Chondrocyte (in vitro differentiated cells): Measurements from ENCODE around the gene PTGFRN. TPM values are rescaled to one million over a fixed set of nuclear protein-coding genes. Genes with fewer than 3 reads are reported as not detected.
"Not testable (repeated sequence)": the region's sequence is repeated elsewhere in the genome, so short reads cannot be mapped to it uniquely, and the experiment has no call there.

Source experiments
- DNase-seq: peaks from one replicate; pipeline ENCODE4 v3.0.0; 2021; ENCODE audit warnings: mixed read lengths, low spot score
- H3K27ac Mint-ChIP-seq: one replicate; pipeline ENCODE4 v1.8.0; 2021; ENCODE audit warnings: mild to moderate bottlenecking, moderate library complexity, mixed read lengths; ENCODE audit not compliant: unreplicated experiment
- H3K27me3 Mint-ChIP-seq: 2 replicates; pipeline ENCODE4 v1.8.0; 2021; ENCODE audit warnings: low read depth, mixed read lengths
- H3K36me3 Mint-ChIP-seq: 2 replicates; pipeline ENCODE4 v1.8.0; 2021; ENCODE audit warnings: low read depth, mixed read lengths
- H3K4me1 Mint-ChIP-seq: 2 replicates; pipeline ENCODE4 v1.8.0; 2021; ENCODE audit warnings: low read depth, mild to moderate bottlenecking, mixed read lengths
- H3K4me3 Mint-ChIP-seq: one replicate; pipeline ENCODE4 v1.8.0; 2021; ENCODE audit warnings: mild to moderate bottlenecking, moderate library complexity, mixed read lengths; ENCODE audit not compliant: unreplicated experiment
- H3K9me3 Mint-ChIP-seq: 2 replicates; pipeline ENCODE4 v1.8.0; 2021; ENCODE audit warnings: low read depth, mixed read lengths
- CTCF ChIP-seq: fragments of 200-600 bp; sonication (generic); IDR thresholded peaks from 2 replicates; pipeline ENCODE4 v1.5.0; 2021; ENCODE audit warnings: antibody characterized with exemption, mild to moderate bottlenecking, moderate library complexity
- long read RNA-seq: library from polyadenylated mRNA; stranded (forward); transcript quantifications from one replicate; pipeline ENCODE4 v2.0.0, GENCODE V29; 2021
- total RNA-seq: library from RNA; stranded (reverse); gene quantifications from 3 replicates; pipeline ENCODE4 v1.2.1, GENCODE V29; 2021

The PTGFRN gene
- 79.7 to 123 TPM (median 117 TPM) in 3 replicates for total RNA-seq
- long read RNA-seq, full-length matches to known transcripts, result 51 of 87 reads
- long read RNA-seq, partial matches to known transcripts, result 24 of 87 reads
- long read RNA-seq, other reads (novel, unspliced or antisense), result 12 of 87 reads

GRCh38 chr1:116909512-116910378, at the start of gene PTGFRN:
Gene PTGFRN, plus strand, starts transcription at chr1:116909916. Its CDS starts 288 bp downstream, at chr1:116910204.
- Mint-ChIP-seq H3K36me3 (no peaks in the 10 kb centered on the region), H3K4me1 (peaks cover 6% of the 10 kb centered on the region), H3K9me3 (no peaks in the 10 kb centered on the region), H3K27me3 (no peaks in the 10 kb centered on the region), H3K4me3 (peak within 1 kb of the TSS; percentile 75), H3K27ac (peak within 1 kb of the TSS; percentile 88)
- no peak for TF ChIP-seq CTCF
- DNase-seq, result no peak

DNA sequence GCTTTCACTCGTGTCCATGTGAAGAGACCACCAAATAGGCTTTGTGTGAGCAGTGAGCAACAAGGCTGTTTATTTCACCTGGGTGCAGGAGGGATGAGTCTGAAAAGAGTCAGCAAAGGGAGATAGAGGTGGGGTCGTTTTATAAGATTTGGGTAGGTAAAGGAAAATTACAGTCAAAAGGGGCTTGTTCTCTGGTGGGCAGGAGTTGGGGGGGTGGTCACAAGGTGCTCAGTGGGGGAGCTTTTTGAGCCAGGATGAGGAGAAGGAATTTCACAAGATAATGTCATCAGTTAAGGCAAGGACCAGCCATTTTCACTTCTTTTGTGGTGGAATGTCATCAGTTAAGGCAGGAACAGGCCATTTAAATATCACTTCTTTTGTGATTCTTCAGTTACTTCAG, 49.5 kb upstream of the PTGFRN start:
- H3K9me3 Mint-ChIP-seq, DNase-seq, H3K27me3 Mint-ChIP-seq, H3K27ac Mint-ChIP-seq, H3K4me3 Mint-ChIP-seq, H3K36me3 Mint-ChIP-seq: not testable (repeated sequence)
- H3K4me1 Mint-ChIP-seq, result peaks cover 24% of the 10 kb centered on the region

GRCh38 chr1:116861137-116861536, 48.6 kb upstream of the PTGFRN start:
- Mint-ChIP-seq H3K27ac (no peak overlapping the region), H3K36me3 (no peaks in the 10 kb centered on the region), H3K4me3 (no peak overlapping the region), H3K27me3 (no peaks in the 10 kb centered on the region), H3K9me3 (no peaks in the 10 kb centered on the region), H3K4me1 (peaks cover 14% of the 10 kb centered on the region)
- no peak for TF ChIP-seq CTCF
- DNase-seq, result no peak

- not testable (repeated sequence) for DNase-seq, H3K4me3 Mint-ChIP-seq, H3K27ac Mint-ChIP-seq, H3K9me3 Mint-ChIP-seq, H3K27me3 Mint-ChIP-seq, H3K36me3 Mint-ChIP-seq, H3K4me1 Mint-ChIP-seq
These were observed 46.7 kb upstream of the PTGFRN start for GRCh38 chr1:116863031-116863430.

- H3K4me3 Mint-ChIP-seq, DNase-seq, H3K27me3 Mint-ChIP-seq, H3K9me3 Mint-ChIP-seq, H3K27ac Mint-ChIP-seq, H3K36me3 Mint-ChIP-seq, H3K4me1 Mint-ChIP-seq: not testable (repeated sequence)
These were observed 43.2 kb upstream of the PTGFRN start for GRCh38 chr1:116866478-116866877.

DNA sequence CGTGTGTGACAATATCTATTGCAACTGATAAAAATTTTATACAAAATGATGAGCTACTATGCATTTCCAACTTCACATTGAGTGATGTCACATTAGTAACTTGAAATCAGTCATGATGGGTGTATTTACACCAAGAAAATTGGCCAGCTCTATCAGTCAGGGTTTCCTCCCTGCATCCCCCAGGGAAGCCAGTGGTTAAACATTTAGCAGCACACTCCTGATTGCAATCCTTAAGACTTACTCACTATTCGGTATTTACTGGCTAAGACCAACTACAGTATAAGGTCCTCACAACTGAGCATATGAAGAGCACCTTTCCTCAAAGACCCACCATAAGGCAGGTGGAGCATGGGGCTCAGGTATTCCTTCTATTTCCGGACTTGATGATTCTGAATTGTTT, 41.3 kb upstream of the PTGFRN start:
- Mint-ChIP-seq H3K27ac (no peak overlapping the region), H3K4me1 (no peaks in the 10 kb centered on the region), H3K36me3 (no peaks in the 10 kb centered on the region), H3K27me3 (peaks cover 2% of the 10 kb centered on the region), H3K9me3 (no peaks in the 10 kb centered on the region), H3K4me3 (no peak overlapping the region)
- no peak for TF ChIP-seq CTCF
- no peak for DNase-seq
